ENCODE data around the gene CNOT3. TPM values are rescaled to one million over a fixed set of nuclear protein-coding genes. Genes with fewer than 3 reads are reported as not detected.
"Not testable (repeated sequence)": the region's sequence is repeated elsewhere in the genome, so short reads cannot be mapped to it uniquely, and the experiment has no call there.

Gene CNOT3
- total RNA-seq, 1 experiment from 2014 or later: 17.0 TPM

DNA sequence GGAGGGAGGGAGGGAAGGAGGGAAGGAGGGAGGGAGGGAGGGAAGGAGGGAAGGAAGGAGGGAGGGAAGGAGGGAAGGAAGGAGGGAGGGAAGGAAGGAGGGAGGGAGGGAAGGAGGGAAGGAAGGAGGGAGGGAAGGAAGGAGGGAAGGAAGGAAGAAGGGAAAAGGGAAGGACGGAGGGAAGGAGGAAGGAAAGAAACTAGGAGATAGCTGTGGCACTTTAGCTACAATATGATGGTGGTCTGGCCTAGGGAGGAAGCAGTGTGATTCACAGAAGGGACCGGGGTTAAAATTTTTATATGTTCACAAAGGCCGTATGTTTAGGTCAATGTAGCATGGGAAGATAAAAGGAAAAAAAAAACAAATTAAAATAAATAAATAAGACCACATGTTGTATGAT, 44.3 kb downstream of the CNOT3 start:
- not testable (repeated sequence) for H3K27me3 ChIP-seq (ENCODE audit: control insufficient read depth, insufficient read depth, low read length); DNase-seq; H3K4me3 ChIP-seq (ENCODE audit: insufficient read depth, low read depth, low read length); H3K36me3 ChIP-seq (replicated peaks; ENCODE audit: control insufficient read depth, insufficient read depth, low read length)

- peak; percentile 13 for DNase-seq
- Histone ChIP-seq H3K27me3 (ENCODE audit: control insufficient read depth, insufficient read depth, low read length) (no peaks in the 10 kb centered on the region), H3K4me3 (ENCODE audit: insufficient read depth, low read depth, low read length) (no peak overlapping the region), H3K36me3 (replicated peaks; ENCODE audit: control insufficient read depth, insufficient read depth, low read length) (peaks cover 10% of the 10 kb centered on the region)
Observed at GRCh38 chr19:54183431-54183830, 45.9 kb downstream of the CNOT3 start.

DNA sequence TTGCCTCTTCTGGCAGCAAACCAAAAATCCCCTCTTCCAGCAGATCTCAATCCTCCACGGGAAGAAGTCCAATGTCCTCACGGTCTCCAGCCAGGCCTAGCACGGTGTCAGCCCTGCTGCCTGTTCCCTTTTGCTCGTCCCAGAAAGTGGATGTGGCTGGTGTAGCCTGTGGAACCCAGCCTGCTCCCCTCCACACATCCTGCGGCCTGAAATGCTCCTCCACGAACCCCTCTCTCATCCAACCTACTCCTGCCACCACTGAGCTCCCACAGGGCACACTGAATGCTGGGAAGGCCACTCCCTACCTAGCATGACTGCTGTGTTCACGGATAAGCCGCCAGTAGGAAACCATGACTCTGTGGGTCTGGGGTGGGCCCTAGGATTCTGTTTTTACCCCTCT, 48.8 kb downstream of the CNOT3 start:
- DNase-seq: peak; percentile 6
- Histone ChIP-seq H3K36me3 (replicated peaks; ENCODE audit: control insufficient read depth, insufficient read depth, low read length) (peaks cover 10% of the 10 kb centered on the region), H3K27me3 (ENCODE audit: control insufficient read depth, insufficient read depth, low read length) (no peaks in the 10 kb centered on the region), H3K4me3 (ENCODE audit: insufficient read depth, low read depth, low read length) (no peak overlapping the region)

DNA sequence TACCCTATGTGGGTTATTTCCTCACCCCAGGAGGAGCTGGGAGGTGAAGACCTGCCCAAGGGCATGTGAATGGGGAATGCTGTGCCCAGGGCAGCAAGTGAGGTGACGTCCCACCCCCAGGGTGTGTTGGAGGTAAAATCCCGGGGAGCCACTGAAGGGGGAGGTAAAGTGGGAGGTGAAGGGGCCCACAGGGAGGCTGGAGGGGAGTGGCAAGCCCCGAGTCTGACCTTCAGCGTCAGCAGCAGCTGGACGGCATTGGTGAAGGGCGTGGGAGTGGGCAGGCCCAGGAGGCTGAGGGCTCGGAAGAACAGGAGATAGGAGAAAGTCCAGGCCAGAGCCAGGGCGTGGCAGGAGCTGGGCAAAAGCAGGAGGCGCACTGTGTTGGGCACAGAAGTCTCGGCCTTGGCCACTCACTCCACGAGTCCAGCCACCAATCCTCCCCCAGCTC, 49.4 kb downstream of the CNOT3 start:
- no peak overlapping the region for H3K4me3 ChIP-seq (ENCODE audit: insufficient read depth, low read depth, low read length)
- peaks cover 10% of the 10 kb centered on the region for H3K36me3 ChIP-seq (replicated peaks; ENCODE audit: control insufficient read depth, insufficient read depth, low read length)
- no peaks in the 10 kb centered on the region for H3K27me3 ChIP-seq (ENCODE audit: control insufficient read depth, insufficient read depth, low read length)
- peak; percentile 4 for DNase-seq

DNA sequence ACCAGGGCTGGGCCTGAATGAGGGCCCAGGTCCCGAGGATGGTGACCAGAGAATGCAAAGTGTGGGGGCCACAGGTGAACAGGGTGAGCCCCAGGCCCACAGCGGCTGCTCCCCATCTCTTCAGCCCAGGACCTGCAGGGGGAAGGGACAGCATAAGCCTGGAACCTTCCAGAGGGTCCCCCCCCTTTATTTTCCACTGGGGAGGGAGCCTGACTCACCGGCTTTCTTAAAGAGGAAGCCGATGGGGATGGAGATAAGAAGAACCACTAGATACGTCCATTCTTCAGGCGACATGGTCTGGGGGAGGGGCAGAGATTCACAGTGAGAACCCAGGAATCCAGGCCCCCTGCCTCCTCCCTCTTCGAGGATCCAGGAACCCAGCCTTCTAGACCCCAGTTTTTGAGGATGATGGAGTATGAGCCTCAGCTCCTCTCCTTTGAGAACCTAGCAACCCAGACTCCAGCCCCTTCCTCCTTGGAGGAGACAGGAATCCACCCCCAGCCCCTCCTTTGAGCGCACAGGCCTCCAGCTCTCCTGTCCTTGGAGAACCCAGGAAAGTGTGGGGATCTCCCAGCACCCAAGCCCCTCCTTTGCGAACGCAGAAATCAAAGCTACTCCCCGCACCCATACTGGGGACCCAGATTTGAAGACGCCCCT, 50.8 kb downstream of the CNOT3 start:
- peak; percentile 67 for DNase-seq
- H3K36me3 ChIP-seq (replicated peaks; ENCODE audit: control insufficient read depth, insufficient read depth, low read length): peaks cover 12% of the 10 kb centered on the region
- H3K4me3 ChIP-seq (ENCODE audit: insufficient read depth, low read depth, low read length): peak overlapping the region; percentile 71
- H3K27me3 ChIP-seq (ENCODE audit: control insufficient read depth, insufficient read depth, low read length): no peaks in the 10 kb centered on the region

DNA sequence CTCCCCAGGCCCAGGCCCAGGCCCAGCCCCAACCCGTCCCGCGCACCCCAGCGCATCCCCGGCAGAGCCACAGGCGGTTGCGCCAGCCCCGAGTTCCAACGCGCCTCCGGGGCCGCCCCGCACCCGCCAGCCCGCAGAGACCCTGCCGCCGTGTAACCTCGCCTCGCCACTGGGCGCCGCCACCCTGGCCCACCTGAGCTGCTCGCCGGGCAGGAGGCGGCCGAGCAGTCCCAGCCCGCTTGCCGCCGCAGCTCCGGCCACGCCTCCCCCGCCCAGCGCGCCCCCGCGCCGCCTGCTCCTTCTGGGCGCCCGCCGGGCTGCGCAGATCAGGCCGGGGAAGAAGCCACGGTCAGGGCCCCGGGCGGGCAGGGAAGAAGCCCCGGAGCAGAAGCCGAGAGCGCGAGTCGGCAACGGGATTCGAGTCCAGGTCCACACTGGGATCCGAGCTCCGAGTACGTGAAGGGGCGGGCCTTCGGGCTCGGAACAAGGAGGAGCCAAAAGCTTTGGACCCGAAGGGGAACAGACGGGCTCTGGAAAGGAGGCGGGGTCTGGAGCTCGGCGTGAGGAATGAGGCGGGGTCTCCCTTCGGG, 51.7 kb downstream of the CNOT3 start, which contains the start of gene MBOAT7:
Gene MBOAT7, minus strand, starts transcription at position 436 of the 590 bp plus-strand sequence. CDS start 1,072 bp downstream, outside the sequence.
- Histone ChIP-seq H3K27me3 (ENCODE audit: control insufficient read depth, insufficient read depth, low read length) (no peaks in the 10 kb centered on the region), H3K36me3 (replicated peaks; ENCODE audit: control insufficient read depth, insufficient read depth, low read length) (peaks cover 15% of the 10 kb centered on the region), H3K4me3 (ENCODE audit: insufficient read depth, low read depth, low read length) (peak within 1 kb of the TSS; percentile 90)
- DNase-seq: peak; percentile 97

DNA sequence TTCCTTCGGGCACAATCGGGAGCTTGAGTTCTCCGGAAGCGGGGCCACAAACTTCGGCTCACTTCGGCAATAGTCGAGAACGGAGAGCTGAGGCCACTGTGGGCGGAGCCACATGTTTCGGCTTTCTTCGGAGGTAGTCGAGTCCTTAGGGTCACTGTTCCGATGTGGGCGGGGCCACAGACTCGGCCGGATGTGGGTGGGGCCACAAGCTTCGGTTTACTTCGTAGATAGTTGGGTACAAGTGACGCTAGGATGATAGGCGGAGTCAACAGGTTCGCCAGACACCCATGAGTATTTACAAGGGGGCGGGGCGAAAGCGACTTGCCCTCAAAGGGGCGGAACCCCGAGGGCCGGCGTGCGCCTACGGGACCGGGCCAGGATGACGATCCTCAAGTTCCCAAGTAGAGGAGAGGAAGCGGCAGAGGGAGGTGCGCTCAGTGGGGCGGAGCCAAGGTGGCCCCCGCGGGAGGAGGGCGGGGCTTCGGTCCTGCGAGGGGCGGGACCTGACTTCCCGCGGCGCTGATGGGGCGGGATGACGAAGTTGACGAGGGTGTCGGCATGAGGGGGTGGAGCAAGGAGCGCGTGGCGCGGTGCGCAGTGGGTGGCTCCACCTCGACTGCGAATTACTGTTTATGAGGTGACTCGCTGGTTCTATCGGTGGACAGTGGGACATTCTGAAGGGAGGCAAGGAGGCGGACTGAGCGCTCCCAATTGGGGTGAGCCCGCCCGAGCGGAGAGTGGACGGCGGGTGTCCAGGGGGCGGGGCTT, 52.4 kb downstream of the CNOT3 start:
- DNase-seq: peak; percentile 95
- Histone ChIP-seq H3K27me3 (ENCODE audit: control insufficient read depth, insufficient read depth, low read length) (no peaks in the 10 kb centered on the region), H3K36me3 (replicated peaks; ENCODE audit: control insufficient read depth, insufficient read depth, low read length) (peaks cover 17% of the 10 kb centered on the region), H3K4me3 (ENCODE audit: insufficient read depth, low read depth, low read length) (peak overlapping the region; percentile 90)

- peak; percentile 95 for DNase-seq
- no peaks in the 10 kb centered on the region for H3K27me3 ChIP-seq (ENCODE audit: control insufficient read depth, insufficient read depth, low read length)
- peaks cover 17% of the 10 kb centered on the region for H3K36me3 ChIP-seq (replicated peaks; ENCODE audit: control insufficient read depth, insufficient read depth, low read length)
- H3K4me3 ChIP-seq (ENCODE audit: insufficient read depth, low read depth, low read length): peak overlapping the region; percentile 90
Observed at GRCh38 chr19:54190503-54191010, 53.0 kb downstream of the CNOT3 start.

DNA sequence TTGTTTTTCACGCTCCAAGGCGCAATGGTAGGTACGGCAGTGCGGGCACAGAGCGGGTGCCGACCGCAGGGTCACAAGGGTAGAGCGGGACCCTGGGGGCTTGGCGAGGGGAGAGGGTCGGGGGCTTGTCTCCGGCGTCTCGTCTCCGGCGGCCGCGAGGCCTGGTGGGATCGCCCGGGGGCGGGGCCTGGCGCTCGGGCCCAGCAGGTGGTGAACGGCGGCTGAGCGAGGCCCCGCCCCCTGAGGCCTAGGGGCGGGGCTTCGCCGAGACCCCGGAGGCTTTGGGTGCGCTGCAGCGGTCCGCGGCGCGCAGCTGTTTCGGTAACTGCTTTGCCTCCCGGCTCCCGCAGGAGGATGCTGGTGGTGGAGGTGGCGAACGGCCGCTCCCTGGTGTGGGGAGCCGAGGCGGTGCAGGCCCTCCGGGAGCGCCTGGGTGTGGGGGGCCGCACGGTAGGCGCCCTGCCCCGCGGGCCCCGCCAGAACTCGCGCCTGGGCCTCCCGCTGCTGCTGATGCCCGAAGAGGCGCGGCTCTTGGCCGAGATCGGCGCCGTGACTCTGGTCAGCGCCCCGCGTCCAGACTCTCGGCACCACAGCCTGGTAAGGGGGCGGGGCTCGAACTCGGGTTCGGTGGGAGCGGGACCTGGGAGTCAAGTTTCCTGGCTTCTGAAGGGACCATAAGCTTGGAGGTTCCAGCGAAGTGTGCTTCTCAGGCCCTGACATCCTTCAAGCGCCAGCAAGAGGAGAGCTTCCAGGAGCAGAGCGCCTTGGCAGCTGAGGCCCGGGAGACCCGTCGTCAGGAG, 53.6 kb downstream of the CNOT3 start, which contains the start of gene TSEN34:
Gene TSEN34, plus strand, starts transcription at position 298 of the 800 bp plus-strand sequence. Its CDS starts 57 bp downstream, at position 355.
- Histone ChIP-seq H3K36me3 (replicated peaks; ENCODE audit: control insufficient read depth, insufficient read depth, low read length) (peaks cover 17% of the 10 kb centered on the region), H3K27me3 (ENCODE audit: control insufficient read depth, insufficient read depth, low read length) (no peaks in the 10 kb centered on the region), H3K4me3 (ENCODE audit: insufficient read depth, low read depth, low read length) (peak within 1 kb of the TSS; percentile 90)
- DNase-seq: peak; percentile 95

DNA sequence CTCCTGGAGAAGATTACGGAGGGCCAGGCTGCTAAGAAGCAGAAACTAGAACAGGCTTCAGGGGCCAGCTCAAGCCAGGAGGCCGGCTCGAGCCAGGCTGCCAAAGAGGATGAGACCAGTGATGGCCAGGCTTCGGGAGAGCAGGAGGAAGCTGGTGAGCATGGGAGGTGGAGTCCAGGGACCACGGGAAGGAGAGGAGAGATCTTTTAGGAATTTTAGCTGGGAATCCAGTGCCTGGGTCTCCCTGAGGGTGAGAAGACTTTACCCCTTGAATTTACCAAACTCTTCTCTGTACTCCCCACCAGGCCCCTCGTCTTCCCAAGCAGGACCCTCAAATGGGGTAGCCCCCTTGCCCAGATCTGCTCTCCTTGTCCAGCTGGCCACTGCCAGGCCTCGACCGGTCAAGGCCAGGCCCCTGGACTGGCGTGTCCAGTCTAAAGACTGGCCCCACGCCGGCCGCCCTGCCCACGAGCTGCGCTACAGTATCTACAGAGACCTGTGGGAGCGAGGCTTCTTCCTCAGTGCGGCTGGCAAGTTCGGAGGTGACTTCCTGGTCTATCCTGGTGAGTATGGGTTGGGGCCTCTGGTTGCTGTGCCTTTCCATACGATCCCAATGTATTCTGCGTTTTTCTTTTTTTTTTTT, 54.4 kb downstream of the CNOT3 start:
- H3K36me3 ChIP-seq (replicated peaks; ENCODE audit: control insufficient read depth, insufficient read depth, low read length): peaks cover 14% of the 10 kb centered on the region
- peak overlapping the region; percentile 90 for H3K4me3 ChIP-seq (ENCODE audit: insufficient read depth, low read depth, low read length)
- DNase-seq: no peak
- no peaks in the 10 kb centered on the region for H3K27me3 ChIP-seq (ENCODE audit: control insufficient read depth, insufficient read depth, low read length)

- Histone ChIP-seq H3K36me3 (replicated peaks; ENCODE audit: control insufficient read depth, insufficient read depth, low read length) (peaks cover 10% of the 10 kb centered on the region), H3K4me3 (ENCODE audit: insufficient read depth, low read depth, low read length) (no peak overlapping the region), H3K27me3 (ENCODE audit: control insufficient read depth, insufficient read depth, low read length) (no peaks in the 10 kb centered on the region)
- DNase-seq: peak; percentile 11
Observed at GRCh38 chr19:54193011-54193410, 55.4 kb downstream of the CNOT3 start.

DNA sequence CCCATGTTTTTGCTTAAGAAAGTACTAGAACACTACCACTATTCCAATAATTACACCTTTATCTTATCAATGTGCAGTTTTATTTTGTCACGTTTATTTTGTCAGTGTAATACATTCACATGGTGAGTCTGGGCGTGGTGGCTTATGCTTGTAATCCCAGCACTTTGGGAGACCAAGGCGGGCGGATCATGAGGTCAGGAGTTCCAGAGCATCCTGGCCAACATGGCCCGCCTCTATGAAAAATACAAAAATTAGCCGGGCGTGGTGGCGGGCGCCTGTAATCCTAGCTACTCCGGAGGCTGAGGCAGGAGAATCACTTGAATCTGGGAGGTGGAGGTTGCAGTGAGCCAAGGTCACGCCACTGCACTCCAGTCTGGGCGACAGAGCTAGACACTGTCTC, 56.9 kb downstream of the CNOT3 start:
- H3K27me3 ChIP-seq (ENCODE audit: control insufficient read depth, insufficient read depth, low read length); DNase-seq; H3K4me3 ChIP-seq (ENCODE audit: insufficient read depth, low read depth, low read length): not testable (repeated sequence)
- H3K36me3 ChIP-seq (replicated peaks; ENCODE audit: control insufficient read depth, insufficient read depth, low read length): peaks cover 10% of the 10 kb centered on the region

- Histone ChIP-seq H3K4me3 (ENCODE audit: insufficient read depth, low read depth, low read length) (no peak overlapping the region), H3K36me3 (replicated peaks; ENCODE audit: control insufficient read depth, insufficient read depth, low read length) (peaks cover 15% of the 10 kb centered on the region), H3K27me3 (ENCODE audit: control insufficient read depth, insufficient read depth, low read length) (no peaks in the 10 kb centered on the region)
- DNase-seq: no peak
Observed at GRCh38 chr19:54196536-54196935, 59.0 kb downstream of the CNOT3 start.

Measured in H7 (cell line).